ENCODE results near the gene ADCY3. TPM values are rescaled to one million over a fixed set of nuclear protein-coding genes. Genes with fewer than 3 reads are reported as not detected.

Gene ADCY3
- total and polyA plus RNA-seq, 9 of the 15 experiments (the other 6 are each of a cell fraction or from before 2014, with no cell fraction given): 1.5 to 54.8 (median 26.3) TPM

DNA sequence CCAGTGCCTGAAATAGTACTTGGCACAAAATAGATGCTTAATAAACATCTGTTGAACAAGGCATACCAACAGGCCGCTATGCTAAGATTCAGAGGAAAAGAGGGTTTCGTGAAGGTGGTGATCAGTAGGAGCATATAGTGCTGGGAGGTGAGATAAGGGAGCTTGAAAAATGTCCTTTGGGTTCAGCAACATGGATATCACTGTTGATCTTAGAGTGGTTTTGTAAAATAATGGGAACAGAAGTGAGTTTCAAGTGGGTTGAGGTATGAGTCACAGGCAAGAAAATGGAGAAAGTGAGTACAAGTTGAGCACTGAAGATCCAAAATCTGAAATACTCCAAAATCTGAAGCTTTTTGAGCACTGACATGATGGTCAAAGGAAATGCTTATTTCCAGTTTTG lies 122.4 kb downstream of the ADCY3 start (continued):
- TF ChIP-seq BRF2 (IDR thresholded peaks at IDR 0.05; ENCODE audit: borderline replicate concordance, insufficient read depth, insufficient read length) (no peak), NCOA6 (IDR thresholded peaks at IDR 0.05) (no peak), ZNF445 (CRISPR knock-in tag; IDR thresholded peaks at IDR 0.05; ENCODE audit: low read depth) (no peak), GTF2A2 (tag; IDR thresholded peaks at IDR 0.05) (no peak), MTA2 (IDR thresholded peaks at IDR 0.05; ENCODE audit: low read depth) (peak; percentile 10; the same call in 1 of the 2 replicates), SP1 (CRISPR knock-in tag; IDR thresholded peaks at IDR 0.05) (no peak), TCFL5 (CRISPR knock-in tag; conservative IDR thresholded peaks at IDR 0.05) (no peak), POLR2AphosphoS5 (IDR thresholded peaks at IDR 0.05; ENCODE audit: control insufficient read depth, insufficient read depth, low read depth, low read length) (peak; percentile 28; the same call in 1 of the 2 replicates), POLR2G (IDR thresholded peaks at IDR 0.05; ENCODE audit: low read depth, low read length) (no peak), SMARCA5 (IDR thresholded peaks at IDR 0.05) (peak; percentile 60; the same call in 1 of the 2 replicates), ETV5 (CRISPR knock-in tag; IDR thresholded peaks at IDR 0.05; ENCODE audit: low read depth) (no peak), FOXJ2 (tag; IDR thresholded peaks at IDR 0.05) (no peak), MIER1 (IDR thresholded peaks at IDR 0.05; ENCODE audit: low read depth) (peak; percentile 79), MAFF (IDR thresholded peaks at IDR 0.05; ENCODE audit: low read length) (no peak), ATF3 (IDR thresholded peaks at IDR 0.05) (peak; percentile 44), ATF3 (CRISPR knock-in tag; conservative IDR thresholded peaks at IDR 0.05) (no peak), U2AF1 (optimal IDR thresholded peaks at IDR 0.05; ENCODE audit: low read depth, low read length) (no peak), CBFA2T3 (IDR thresholded peaks at IDR 0.05) (peak; percentile 87), HNRNPL (IDR thresholded peaks at IDR 0.05; ENCODE audit: low read depth, low read length) (no peak), ZNF696 (CRISPR knock-in tag; conservative IDR thresholded peaks at IDR 0.05) (no peak), ZNF146 (CRISPR knock-in tag; IDR thresholded peaks at IDR 0.05; ENCODE audit: unreplicated experiment) (no peak)
- TF ChIP-seq, protein P1, sequence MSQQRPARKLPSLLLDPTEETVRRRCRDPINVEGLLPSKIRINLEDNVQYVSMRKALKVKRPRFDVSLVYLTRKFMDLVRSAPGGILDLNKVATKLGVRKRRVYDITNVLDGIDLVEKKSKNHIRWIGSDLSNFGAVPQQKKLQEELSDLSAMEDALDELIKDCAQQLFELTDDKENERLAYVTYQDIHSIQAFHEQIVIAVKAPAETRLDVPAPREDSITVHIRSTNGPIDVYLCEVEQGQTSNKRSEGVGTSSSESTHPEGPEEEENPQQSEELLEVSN (IDR thresholded peaks at IDR 0.05; ENCODE audit: borderline replicate concordance in 1 of 2, extremely low read depth in 1 of 2, insufficient read depth in 1 of 2, insufficient read length in 1 of 2, low read depth in 1 of 2, low read length in 1 of 2, poor library complexity in 1 of 2, severe bottlenecking in 1 of 2): no peak
- TF ChIP-seq, protein P2, sequence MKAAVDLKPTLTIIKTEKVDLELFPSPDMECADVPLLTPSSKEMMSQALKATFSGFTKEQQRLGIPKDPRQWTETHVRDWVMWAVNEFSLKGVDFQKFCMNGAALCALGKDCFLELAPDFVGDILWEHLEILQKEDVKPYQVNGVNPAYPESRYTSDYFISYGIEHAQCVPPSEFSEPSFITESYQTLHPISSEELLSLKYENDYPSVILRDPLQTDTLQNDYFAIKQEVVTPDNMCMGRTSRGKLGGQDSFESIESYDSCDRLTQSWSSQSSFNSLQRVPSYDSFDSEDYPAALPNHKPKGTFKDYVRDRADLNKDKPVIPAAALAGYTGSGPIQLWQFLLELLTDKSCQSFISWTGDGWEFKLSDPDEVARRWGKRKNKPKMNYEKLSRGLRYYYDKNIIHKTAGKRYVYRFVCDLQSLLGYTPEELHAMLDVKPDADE (conservative IDR thresholded peaks at IDR 0.05; ENCODE audit: control insufficient read depth, low read depth, low read length): no peak
- TF ChIP-seq, protein P3, sequence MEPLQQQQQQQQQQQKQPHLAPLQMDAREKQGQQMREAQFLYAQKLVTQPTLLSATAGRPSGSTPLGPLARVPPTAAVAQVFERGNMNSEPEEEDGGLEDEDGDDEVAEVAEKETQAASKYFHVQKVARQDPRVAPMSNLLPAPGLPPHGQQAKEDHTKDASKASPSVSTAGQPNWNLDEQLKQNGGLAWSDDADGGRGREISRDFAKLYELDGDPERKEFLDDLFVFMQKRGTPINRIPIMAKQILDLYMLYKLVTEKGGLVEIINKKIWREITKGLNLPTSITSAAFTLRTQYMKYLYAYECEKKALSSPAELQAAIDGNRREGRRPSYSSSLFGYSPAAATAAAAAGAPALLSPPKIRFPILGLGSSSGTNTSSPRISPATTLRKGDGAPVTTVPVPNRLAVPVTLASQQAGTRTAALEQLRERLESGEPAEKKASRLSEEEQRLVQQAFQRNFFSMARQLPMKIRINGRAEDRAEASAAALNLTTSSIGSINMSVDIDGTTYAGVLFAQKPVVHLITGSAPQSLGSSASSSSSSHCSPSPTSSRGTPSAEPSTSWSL (CRISPR knock-in tag; IDR thresholded peaks at IDR 0.05; ENCODE audit: borderline replicate concordance): no peak
